ENCODE measurements around the gene ZSWIM7.

DNA sequence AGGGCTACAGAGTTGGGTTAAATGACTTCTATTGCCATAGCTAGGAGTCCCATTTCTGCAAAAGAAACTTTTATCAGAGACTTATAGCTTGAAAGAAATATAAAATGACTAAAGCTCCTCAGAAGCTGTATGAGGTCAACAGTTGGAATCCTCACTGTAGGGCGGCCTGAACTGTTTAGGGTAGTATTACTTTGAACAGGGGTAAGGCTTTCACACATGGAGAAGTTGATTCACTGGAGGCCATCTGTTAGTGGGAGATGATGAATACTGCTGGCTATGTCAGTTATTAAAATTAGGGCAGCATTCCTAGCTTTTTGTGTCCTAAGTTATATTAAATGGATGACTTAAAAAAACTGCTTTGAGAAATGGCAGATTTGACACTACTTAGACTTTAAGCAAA lies 6.1 kb upstream of the ZSWIM7 start:
- TF ChIP-seq POLR2AphosphoS5 (IDR thresholded peaks at IDR 0.05) (no peak), CTCF (IDR thresholded peaks at IDR 0.05) (no peak), EP300 (IDR thresholded peaks at IDR 0.05) (no peak), POLR2A (IDR thresholded peaks at IDR 0.05) (no peak)

Measured in stomach (tissue), 4 donors.